Suprapubic skin (tissue), 3 donors: Measurements from ENCODE around the gene RPP14.

Experiments
- EP300 ChIP-seq: sonication (generic); formaldehyde crosslinking; IDR thresholded peaks from one replicate; pipeline ENCODE4 v1.6.1; 2017; ENCODE audit warnings: antibody characterized with exemption
- TF ChIP-seq, protein P1 (sequence below), 2 donors: fragments of 200-600 bp in 1 of 2; fragments of 450-650 bp in 1 of 2; sonication (generic) in 1 of 2; IDR thresholded peaks; one replicate each; pipeline ENCODE4 v1.5.1; 2016 to 2019; ENCODE audit warnings: antibody characterized with exemption in 2 of 2, mild to moderate bottlenecking in 1 of 2, moderate library complexity in 1 of 2

DNA sequence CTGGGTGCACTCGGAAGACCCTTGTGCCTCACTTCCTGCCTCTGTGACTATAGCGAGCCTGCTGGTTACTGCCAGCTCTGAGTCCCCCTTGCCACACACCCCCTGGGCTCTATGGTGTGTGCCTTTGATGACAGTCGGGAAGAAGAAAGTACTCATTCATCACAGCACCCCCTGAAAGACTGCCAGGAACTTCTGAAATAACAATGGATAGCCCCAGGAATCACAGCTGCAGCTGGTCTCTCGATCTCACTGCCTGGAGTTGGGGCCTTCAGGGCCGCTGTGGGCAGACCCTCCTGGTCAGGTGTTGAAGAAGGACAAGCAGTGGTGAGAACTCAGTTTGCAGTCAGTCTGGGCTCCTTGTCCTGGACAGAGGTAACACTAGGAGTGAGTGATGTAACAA, 9.8 kb upstream of the RPP14 start:
- no peak for TF ChIP-seq EP300
- TF ChIP-seq, protein P1, sequence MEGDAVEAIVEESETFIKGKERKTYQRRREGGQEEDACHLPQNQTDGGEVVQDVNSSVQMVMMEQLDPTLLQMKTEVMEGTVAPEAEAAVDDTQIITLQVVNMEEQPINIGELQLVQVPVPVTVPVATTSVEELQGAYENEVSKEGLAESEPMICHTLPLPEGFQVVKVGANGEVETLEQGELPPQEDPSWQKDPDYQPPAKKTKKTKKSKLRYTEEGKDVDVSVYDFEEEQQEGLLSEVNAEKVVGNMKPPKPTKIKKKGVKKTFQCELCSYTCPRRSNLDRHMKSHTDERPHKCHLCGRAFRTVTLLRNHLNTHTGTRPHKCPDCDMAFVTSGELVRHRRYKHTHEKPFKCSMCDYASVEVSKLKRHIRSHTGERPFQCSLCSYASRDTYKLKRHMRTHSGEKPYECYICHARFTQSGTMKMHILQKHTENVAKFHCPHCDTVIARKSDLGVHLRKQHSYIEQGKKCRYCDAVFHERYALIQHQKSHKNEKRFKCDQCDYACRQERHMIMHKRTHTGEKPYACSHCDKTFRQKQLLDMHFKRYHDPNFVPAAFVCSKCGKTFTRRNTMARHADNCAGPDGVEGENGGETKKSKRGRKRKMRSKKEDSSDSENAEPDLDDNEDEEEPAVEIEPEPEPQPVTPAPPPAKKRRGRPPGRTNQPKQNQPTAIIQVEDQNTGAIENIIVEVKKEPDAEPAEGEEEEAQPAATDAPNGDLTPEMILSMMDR (IDR thresholded peaks at IDR 0.05) = no peak
